Measurements from ENCODE around the gene SLX4. TPM values are rescaled to one million over a fixed set of nuclear protein-coding genes. Genes with fewer than 3 reads are reported as not detected.
A peak's percentile ranks its signal among the peaks of the same experiment; 100 is the strongest.
"Not testable (repeated sequence)": the region's sequence is repeated elsewhere in the genome, so short reads cannot be mapped to it uniquely, and the experiment has no call there.

SLX4 gene, protein sequence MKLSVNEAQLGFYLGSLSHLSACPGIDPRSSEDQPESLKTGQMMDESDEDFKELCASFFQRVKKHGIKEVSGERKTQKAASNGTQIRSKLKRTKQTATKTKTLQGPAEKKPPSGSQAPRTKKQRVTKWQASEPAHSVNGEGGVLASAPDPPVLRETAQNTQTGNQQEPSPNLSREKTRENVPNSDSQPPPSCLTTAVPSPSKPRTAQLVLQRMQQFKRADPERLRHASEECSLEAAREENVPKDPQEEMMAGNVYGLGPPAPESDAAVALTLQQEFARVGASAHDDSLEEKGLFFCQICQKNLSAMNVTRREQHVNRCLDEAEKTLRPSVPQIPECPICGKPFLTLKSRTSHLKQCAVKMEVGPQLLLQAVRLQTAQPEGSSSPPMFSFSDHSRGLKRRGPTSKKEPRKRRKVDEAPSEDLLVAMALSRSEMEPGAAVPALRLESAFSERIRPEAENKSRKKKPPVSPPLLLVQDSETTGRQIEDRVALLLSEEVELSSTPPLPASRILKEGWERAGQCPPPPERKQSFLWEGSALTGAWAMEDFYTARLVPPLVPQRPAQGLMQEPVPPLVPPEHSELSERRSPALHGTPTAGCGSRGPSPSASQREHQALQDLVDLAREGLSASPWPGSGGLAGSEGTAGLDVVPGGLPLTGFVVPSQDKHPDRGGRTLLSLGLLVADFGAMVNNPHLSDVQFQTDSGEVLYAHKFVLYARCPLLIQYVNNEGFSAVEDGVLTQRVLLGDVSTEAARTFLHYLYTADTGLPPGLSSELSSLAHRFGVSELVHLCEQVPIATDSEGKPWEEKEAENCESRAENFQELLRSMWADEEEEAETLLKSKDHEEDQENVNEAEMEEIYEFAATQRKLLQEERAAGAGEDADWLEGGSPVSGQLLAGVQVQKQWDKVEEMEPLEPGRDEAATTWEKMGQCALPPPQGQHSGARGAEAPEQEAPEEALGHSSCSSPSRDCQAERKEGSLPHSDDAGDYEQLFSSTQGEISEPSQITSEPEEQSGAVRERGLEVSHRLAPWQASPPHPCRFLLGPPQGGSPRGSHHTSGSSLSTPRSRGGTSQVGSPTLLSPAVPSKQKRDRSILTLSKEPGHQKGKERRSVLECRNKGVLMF (N-terminal part only)
- polyA plus RNA-seq (ENCODE audit: insufficient read length in 4 of 4), result 1 to 10 TPM; 4.6 to 5.5 (median 5.2) TPM

DNA sequence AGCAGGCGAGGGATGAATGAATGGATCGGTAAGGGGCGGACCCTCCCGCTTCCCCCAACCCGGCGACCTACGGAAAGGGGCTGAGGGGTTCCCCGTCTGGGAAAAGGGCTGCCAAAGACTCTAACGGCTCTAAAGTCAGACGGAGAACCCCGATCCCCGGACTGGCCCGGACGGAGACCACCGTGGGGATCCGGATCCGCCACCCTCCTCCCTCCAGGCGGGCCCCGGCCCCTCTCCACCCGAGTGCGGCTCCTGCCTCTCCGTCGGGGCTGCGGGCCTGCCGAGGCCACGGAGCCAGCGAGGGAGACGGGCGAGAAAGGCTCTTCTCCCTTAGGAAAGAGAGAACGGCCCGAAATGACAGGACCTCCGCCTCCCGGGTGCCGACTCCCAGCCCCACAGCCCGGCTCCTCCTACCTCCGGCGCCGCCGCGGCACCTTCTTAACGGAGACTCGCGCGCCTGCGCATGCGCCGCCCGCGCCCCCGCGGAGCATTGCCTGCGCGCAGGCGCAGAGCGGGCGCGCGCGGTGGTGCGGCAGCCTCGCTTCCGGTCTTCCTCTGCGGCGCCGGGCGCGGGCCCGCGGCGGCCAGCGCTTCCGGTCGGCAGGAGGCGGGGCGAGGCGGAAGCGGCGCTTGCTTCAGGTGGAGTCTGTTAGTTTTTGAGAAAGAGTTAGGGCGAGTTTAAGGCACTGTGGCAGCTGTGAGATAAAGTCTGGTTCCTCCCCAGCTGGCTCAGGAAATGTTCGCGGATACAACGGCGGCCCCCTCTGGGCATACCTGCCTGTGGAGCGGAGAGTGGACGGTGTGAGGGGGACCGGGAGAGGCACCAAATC lies at the start of gene SLX4:
Gene SLX4, minus strand, starts transcription at position 461 of the 830 bp plus-strand sequence. CDS start 2,642 bp downstream, outside the sequence.
- DNase-seq (ENCODE audit: low read depth in 4 of 4, low spot score in 3 of 4), result peak; percentile 88 to 94 (median 90)

DNA sequence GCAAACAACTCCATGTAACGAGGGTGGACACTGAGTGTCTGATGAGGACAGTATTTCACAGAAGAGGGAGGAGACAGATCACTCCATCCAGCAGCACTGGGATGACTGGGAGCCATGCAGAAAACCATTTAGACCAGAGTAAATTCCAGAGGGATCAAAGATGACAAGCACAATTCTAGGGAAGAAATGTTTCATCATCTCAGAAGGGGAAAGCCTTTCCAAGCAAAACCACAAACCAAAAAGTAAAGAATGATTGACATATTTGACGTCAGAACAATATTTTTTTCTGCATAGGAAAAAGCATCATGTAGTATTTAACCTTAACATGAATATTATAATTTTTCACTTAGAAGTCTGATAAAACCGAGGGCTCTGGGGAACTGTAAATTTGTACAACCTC lies 47.8 kb upstream of the SLX4 start:
- no peak for DNase-seq (ENCODE audit: low read depth in 4 of 4, low spot score in 3 of 4)

DNA sequence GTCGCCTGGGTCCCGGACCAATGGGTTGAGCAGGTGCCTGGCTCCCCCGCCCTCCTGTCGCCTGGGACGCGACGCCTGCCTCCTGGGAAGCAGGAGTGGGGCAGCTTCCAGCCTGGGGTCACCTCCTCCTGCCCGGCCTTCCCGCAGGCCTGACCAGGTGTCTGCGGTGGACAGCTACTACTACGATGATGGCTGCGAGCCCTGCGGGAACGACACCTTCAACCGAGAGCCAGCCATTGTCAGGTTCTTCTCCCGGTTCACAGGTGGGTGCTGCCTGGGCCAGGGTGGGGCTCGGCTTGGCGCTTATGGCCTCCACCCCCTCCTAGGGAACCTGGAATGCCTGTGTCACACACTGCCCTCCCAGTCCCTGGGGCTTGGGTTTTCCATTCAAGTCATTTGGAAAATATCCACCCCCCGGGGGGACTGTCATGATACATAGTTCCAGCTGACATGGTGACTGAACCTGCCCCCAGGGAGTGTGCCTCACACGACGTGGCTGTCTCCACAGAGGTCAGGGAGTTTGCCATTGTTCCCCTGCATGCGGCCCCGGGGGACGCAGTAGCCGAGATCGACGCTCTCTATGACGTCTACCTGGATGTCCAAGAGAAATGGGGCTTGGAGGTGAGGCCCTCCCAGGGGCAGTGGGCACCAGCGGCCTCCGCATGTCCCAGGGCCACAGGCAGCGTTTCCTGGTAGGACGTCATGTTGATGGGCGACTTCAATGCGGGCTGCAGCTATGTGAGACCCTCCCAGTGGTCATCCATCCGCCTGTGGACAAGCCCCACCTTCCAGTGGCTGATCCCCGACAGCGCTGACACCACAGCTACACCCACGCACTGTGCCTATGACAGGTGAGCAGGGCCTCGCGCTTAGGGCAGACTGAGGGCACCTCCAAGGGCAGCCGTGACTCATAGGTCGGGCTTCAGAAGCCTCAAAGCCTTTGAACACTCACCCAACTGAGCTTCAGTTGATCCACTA lies 45.4 kb upstream of the SLX4 start:
- no peak for DNase-seq (ENCODE audit: low read depth in 4 of 4, low spot score in 3 of 4)

GRCh38 chr16:3656160-3656490 lies 44.7 kb upstream of the SLX4 start:
- DNase-seq (ENCODE audit: low read depth in 4 of 4, low spot score in 3 of 4), result not testable (repeated sequence)

DNA sequence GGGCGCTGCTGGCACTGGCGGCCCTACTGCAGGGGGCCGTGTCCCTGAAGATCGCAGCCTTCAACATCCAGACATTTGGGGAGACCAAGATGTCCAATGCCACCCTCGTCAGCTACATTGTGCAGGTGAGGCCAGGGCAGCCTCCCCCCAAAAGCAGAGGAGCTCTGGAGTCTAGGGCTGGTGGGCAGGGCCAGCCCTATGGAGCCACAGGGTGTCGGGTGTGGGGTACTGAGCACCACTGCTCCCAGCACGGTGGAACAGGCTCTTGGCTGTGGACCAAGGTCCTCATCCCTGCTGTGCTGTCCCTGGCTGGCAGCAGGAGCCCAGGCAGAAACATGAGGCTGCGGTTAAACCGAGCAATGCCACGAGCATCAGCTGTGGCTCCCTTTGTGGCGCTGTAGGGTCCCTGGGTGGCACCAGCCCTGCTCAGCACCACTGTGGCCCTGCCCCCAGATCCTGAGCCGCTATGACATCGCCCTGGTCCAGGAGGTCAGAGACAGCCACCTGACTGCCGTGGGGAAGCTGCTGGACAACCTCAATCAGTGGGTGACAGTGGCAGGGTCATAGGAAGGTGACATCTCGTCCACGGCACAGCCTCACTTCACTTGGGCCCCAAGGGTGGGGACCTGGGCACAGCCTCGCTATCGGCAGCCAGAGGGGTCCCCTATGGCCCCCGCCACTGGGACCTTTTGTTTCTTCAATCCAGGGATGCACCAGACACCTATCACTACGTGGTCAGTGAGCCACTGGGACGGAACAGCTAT lies 44.2 kb upstream of the SLX4 start:
- DNase-seq (ENCODE audit: low read depth in 4 of 4, low spot score in 3 of 4), result no peak

DNA sequence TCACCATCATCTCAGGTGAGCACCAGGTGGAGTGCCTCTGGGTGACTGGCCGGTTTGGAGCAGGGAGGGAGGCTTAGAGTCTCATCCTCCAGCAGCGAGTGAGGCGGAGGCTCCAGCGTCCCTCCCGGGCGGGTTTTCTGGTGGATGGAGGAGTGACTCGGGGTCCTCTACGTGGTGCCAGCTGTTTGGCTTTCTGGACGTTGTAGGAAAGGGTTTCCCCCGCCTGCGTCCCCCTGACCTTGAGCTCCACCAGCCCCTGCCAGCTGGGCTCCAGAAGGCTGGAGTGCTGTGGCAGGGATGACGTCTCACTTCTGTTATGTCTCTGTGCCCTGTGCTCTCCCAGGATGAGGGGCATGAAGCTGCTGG lies 43.6 kb upstream of the SLX4 start:
- no peak for DNase-seq (ENCODE audit: low read depth in 4 of 4, low spot score in 3 of 4)

- DNase-seq (ENCODE audit: low read depth in 4 of 4, low spot score in 3 of 4), result peak in 1 of 4 donors; percentile 43
Measured at GRCh38 chr16:3654249-3654991, 43.0 kb upstream of the SLX4 start, which contains the start of gene DNASE1. Gene DNASE1, plus strand, starts transcription at chr16:3654691. Its CDS starts 683 bp downstream, at chr16:3655374.

GRCh38 chr16:3652373-3653195 lies 41.2 kb upstream of the SLX4 start:
- no peak for DNase-seq (ENCODE audit: low read depth in 4 of 4, low spot score in 3 of 4)

DNA sequence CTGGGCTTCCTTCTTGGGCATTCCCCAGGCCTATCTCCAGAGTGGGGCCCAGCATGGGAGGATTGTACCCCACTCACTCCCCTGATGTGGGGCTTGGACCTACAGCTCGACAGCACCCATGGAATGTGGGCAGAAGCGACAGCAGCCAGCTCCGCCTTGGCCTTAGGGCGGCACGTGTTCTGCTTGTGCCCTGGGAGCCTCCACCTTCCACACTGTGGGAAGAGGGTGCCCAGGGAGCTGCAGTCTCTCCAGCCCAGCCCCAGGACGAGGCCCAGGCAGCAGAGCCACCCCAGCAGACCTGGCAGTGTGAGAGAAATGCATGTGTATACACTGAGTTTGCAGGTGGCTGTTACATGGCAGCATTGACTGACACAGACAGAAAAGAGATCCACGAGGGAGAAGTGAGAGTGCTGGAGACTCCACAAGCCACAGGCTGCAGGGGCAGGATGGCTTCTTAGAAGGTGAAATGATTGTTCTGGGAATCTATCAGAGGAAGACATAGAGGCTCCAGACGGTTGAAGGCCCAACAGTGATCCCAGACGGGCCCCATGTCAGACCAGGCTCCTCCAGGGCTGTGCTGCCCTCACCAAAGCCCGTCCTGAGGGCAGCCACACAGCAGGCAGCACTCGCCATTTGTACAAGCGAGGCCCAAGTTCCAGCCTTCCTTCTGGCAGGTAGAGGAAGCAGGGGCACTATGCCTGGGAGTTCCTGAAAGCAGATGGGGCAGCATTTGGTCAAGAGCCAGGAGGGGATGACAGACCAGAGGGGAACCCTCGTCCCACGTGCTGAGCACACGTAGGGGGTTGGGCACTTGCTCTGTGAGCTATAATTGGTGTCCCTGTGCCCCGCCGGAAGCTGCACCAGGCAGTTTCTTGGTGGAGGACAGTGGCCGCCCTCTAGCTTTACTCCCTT lies 40.3 kb upstream of the SLX4 start:
- DNase-seq (ENCODE audit: low read depth in 4 of 4, low spot score in 3 of 4), result no peak

GRCh38 chr16:3650631-3651265 lies 39.3 kb upstream of the SLX4 start:
- DNase-seq (ENCODE audit: low read depth in 4 of 4, low spot score in 3 of 4), result no peak

DNA sequence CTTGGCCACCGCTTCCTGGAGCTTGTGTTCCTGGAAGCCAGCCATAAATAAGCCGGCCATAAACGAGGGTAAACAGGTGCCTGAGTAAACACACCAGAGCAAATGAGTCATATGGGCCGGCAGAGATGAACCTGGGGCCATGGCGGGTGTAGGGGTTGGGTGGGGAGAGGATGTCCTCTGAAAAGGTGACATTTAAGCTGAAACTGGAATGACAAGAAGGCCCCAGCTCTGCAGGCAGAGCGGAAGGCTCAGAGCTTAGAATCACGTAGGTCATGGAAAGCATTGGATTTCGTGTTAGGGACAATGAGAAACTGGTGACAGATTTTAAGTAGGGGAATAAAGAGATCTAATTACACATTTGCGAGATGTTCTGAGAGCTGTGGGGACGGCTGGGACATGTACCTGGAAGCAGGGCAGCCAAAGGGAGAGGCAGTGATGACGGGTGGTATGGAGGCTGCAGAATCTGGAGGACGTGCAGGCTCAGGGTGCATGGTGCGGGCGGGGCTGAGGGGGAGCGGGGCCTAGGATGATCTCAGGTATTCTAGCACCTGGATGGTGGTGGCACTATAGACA lies 35.0 kb upstream of the SLX4 start:
- no peak for DNase-seq (ENCODE audit: low read depth in 4 of 4, low spot score in 3 of 4)

DNA sequence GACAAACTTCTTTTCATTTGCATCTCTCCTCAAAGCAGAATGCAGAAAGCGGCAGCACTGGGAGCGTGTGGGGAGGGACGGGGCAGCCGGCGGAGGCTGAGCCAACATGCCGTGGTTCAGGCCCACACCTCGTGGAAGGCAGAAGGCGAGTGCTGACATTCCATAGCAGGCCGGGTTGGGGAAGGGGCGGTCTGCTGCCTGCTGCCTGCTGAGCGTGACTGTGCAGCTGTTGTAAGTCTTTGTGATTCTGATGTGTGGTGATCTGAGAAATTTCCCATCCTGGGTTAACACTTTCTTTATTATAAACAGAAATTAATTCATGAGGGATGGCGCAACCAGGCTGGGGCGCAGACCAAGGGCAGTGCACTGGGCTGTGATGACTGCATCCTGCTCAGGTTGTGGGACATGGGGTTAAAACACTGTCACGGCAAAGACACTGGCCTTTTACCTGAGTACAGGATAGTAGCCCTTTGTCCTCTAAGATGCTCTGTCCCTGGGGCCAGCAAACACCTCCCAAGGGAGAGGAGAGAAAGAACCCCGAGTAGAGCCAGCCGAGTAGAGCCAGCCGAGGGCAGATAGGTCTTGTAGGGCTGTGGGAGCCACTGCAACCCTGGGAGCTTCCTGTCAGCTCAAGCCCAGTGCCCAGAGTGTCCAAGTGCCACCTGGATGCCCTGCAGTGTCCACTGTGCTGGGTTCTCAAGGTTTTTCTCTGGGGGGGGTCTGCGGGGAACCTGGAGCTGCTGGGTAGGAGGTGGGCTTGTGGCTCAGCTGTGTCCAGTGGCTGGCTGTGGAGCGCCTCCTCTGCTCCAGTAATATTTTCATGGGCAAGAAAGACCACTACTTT lies 34.3 kb upstream of the SLX4 start:
- peak in 2 of 4 donors; percentile 41 to 56 for DNase-seq (ENCODE audit: low read depth in 4 of 4, low spot score in 3 of 4)

DNA sequence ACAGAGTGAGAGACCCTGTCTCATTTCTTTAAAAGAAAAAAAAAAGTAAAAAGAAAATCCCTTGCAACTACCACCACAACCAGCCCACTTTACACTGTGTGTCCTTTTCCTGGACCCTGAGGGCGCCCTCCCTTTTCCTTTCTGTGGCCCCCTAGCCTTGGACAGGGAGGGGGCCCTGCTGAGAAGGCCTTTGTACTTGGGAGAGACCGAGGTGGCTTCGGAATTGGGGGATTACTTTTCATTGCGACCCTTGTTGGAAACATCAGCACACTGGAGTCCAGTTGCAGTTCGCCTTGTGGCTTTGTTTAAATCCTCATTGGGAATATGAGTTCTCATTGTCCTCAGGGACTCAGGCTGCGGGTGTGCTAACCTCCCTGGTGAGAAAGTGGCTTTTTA lies 33.7 kb upstream of the SLX4 start:
- DNase-seq (ENCODE audit: low read depth in 4 of 4, low spot score in 3 of 4), result no peak

Measured in right renal pelvis (tissue), 4 donors.